DMS53 (cell line): Measurements from ENCODE around the gene RFXANK.
"Not testable (repeated sequence)": the region's sequence is repeated elsewhere in the genome, so short reads cannot be mapped to it uniquely, and the experiment has no call there.

Experiments used
- DNase-seq: peaks from one replicate; lab custom pipeline; 2025; lab: John Stamatoyannopoulos, UW

The RFXANK gene

GRCh38 chr19:19206938-19207337 lies 14.9 kb downstream of the RFXANK start:
- DNase-seq: no peak

DNA sequence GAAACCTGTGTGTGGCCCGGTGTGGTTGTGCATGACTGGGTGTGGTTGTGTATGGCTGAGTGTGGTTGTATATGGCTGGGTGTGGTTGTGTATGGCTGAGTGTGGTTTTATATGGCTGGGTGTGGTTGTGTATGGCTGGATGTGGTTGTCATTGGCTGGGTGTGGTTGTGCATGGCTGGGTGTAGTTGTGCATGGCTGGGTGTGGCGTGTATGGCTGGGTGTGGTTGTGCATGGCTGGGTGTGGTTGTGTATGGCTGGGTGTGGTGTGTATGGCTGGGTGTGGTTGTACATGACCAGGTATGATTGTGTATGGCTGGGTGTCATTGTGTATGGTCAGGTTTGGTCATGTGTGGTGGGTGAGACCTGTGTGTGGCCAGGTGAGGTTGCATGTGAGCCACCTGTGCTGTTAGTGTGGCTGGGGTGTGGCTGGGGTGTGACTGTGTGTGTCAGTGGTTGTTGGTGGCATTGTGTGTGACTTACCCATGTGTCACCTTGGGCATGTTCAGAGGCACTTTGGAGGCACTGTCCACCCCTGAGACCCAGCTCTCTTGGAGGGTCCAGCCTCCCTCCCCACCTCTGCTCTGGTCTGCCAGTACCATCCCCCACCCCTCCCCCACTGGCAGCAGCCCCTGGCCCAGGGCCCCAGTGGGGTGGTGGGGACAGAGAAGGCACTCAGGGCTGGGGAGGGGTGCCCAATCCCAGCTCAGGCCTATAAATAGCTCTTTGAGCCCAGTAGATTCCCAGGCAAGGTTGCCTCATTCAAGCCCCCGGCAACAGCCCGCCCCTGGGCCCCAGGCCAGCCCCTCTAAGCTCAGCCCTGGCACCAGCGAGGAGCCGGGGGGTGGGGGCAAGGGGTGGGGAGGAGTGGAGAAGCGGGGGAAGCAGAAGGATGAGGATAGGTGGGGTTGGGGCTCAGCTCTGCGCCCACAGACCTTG lies 15.8 kb downstream of the RFXANK start:
- no peak for DNase-seq

- peak; percentile 91 for DNase-seq
Measured at GRCh38 chr19:19209372-19209771, 17.3 kb downstream of the RFXANK start.

GRCh38 chr19:19211499-19212420 lies 19.7 kb downstream of the RFXANK start, which contains the start of gene NCAN:
NCAN (plus strand) TSS chr19:19211958; CDS start chr19:19216954, 4,996 bp downstream.
- peak; percentile 49 for DNase-seq

DNA sequence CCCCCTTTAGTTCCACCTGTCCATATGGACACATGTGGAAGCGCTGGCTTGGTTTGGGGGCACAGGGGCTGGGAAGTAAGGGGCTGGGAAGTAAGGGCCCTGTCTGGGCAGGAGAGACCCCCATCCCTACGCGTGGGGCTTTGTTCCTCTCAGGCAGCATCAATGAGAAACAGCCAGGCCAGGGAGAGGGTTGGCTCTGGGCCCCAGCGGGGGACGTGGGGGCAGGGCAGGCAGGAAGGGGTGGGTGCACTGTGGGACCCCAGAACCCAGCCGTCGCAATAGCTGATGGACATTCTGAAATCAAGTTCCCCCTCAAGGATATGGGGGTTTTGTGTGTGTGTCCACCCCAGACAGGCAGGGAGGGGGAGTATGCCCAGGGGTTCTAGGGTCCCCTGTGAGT lies 20.9 kb downstream of the RFXANK start:
- DNase-seq: no peak

DNA sequence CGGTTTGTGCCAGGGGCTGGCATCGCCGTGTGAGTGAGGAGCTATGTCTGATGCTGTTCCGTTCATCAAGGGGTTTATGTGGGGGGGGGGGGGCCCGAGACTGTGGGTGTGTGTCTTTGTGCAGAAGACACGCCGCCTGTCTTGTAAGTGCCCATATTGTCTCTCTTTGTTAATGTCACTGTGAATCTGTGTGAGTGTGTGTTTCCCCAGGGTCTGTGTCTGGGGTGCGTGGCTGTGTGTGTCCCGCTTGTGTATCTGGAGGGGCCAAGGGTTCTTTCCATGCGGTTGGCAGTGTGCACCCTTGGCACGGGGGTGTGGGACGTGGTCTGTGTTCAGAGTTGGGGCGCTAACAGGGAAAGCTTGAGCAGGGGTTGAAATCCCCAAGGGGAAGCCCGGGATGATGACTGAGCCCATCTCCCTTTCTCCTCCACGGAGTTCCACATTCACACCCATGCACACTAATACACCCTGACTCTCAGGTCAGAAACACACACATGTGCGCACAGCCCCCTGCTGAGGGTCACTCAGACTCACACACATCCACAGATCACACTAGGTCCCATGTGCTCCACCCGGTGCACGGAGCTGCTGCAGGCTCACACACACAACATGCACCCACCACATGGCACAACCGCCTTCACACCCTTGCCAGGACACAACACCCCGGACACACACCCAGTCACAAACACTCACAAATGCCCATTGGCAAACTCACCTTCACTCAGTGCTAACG lies 21.5 kb downstream of the RFXANK start:
- no peak for DNase-seq

DNA sequence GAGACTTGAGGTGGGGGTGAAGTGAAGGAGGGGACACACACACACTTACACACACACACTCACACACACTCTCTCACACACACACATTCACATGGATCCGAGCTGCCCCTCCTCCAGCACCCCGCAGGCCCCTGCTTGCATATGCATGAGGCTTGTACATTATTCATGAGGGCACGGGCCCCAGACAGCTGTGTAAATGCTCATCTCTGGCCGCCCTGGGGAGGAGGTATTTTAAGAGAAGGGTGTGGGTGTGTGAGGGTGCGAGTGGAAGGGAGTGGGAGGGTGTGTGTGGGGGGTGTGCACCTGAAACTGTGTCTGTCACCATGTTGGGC lies 22.1 kb downstream of the RFXANK start:
- DNase-seq: peak; percentile 47

GRCh38 chr19:19214892-19215291 lies 22.8 kb downstream of the RFXANK start:
- DNase-seq: peak; percentile 28

GRCh38 chr19:19215792-19216191 lies 23.7 kb downstream of the RFXANK start:
- DNase-seq: no peak

- DNase-seq: peak; percentile 76
Measured at GRCh38 chr19:19217099-19217498, 25.0 kb downstream of the RFXANK start.

DNA sequence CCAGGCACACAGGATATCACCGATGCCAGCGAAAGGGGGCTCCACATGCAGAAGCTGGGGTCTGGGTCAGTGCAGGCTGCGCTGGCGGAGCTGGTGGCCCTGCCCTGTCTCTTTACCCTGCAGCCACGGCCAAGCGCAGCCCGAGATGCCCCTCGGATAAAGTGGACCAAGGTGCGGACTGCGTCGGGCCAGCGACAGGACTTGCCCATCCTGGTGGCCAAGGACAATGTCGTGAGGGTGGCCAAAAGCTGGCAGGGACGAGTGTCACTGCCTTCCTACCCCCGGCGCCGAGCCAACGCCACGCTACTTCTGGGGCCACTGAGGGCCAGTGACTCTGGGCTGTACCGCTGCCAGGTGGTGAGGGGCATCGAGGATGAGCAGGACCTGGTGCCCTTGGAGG lies 26.9 kb downstream of the RFXANK start:
- no peak for DNase-seq

DNA sequence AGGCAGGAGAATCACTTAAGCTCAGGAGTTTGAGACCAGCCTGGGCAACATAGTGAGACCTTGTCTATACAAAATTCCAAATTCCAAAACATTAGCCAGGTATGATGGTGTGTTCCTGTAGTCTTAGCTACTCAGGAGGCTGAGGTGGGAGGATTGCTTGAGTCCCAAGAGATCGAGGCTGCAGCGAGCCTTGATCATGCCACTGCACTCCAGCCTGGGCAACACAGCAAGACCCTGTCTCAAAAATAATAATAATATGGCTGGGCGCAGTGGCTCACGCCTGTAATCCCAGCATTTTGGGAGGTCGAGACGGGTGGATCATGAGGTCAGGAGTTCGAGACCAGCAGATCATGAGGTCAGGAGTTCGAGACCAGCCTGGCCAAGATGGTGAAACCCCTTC lies 28.9 kb downstream of the RFXANK start:
- DNase-seq: not testable (repeated sequence)

- no peak for DNase-seq
Measured at GRCh38 chr19:19223060-19223459, 31.0 kb downstream of the RFXANK start.

GRCh38 chr19:19223636-19224035 lies 31.6 kb downstream of the RFXANK start:
- DNase-seq: no peak

- no peak for DNase-seq
Measured at GRCh38 chr19:19224150-19224851, 32.2 kb downstream of the RFXANK start.

DNA sequence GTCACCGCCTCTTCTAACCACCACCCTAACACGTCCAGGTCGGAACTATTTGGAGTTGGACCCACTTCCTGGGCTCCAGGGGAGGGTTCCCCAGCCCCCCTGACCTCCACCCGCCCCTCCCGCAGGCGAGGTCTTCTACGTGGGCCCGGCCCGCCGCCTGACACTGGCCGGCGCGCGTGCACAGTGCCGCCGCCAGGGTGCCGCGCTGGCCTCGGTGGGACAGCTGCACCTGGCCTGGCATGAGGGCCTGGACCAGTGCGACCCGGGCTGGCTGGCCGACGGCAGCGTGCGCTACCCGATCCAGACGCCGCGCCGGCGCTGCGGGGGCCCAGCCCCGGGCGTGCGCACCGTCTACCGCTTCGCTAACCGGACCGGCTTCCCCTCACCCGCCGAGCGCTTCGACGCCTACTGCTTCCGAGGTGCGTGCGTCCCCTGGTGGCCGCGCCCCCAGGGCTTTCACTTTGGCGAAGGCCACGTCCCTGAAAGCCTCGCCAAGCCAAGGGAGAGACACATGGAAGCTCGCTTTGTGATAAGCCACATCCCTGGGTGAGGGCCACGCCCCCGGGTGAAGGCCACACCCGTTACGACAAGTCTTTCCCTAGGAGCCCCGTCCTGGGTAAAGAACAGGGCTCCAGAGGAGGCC lies 32.9 kb downstream of the RFXANK start:
- DNase-seq: peak; percentile 94

GRCh38 chr19:19226204-19226603 lies 34.1 kb downstream of the RFXANK start:
- no peak for DNase-seq

DNA sequence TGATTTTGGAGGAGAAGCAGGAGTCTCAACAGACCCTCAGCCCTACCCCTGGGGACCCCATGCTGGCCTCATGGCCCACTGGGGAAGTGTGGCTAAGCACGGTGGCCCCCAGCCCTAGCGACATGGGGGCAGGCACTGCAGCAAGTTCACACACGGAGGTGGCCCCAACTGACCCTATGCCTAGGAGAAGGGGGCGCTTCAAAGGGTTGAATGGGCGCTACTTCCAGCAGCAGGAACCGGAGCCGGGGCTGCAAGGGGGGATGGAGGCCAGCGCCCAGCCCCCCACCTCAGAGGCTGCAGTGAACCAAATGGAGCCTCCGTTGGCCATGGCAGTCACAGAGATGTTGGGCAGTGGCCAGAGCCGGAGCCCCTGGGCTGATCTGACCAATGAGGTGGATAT lies 34.6 kb downstream of the RFXANK start:
- DNase-seq: no peak

DNA sequence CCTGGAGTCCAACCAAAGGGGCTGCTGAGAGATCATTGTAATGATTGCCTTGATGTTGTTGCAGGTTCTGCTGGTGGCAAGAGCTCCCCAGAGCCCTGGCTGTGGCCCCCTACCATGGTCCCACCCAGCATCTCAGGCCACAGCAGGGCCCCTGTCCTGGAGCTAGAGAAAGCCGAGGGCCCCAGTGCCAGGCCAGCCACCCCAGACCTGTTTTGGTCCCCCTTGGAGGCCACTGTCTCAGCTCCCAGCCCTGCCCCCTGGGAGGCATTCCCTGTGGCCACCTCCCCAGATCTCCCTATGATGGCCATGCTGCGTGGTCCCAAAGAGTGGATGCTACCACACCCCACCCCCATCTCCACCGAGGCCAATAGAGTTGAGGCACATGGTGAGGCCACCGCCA lies 35.2 kb downstream of the RFXANK start:
- no peak for DNase-seq

GRCh38 chr19:19229701-19230100 lies 37.6 kb downstream of the RFXANK start:
- no peak for DNase-seq

DNA sequence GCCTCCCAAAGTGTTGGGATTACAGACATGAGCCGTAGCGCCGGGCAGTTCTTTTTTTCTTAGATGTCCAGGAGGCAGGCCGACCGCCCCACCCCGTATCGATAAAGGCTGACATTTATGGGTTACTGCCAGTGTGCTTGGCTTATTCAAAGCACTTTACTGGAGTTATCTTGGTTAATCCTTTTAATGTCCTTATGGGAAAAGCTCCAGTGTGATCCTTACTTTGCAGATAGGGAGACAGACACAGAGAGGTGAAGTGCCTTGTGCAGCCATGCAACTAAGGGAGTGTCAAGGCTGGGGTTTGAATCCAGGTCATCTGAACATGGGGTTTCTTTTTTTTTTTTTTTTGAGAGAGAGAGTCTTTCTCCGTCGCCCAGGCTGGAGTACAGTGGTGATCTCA lies 38.9 kb downstream of the RFXANK start:
- no peak for DNase-seq
